ENCODE results near the gene TNIK.
"Not testable (repeated sequence)": the region's sequence is repeated elsewhere in the genome, so short reads cannot be mapped to it uniquely, and the experiment has no call there.

Gene TNIK

GRCh38 chr3:171375666-171376595, 84.3 kb downstream of the TNIK start:
- Mint-ChIP-seq H3K9me3 (no peaks in the 10 kb centered on the region), H3K27ac (no peak overlapping the region), H3K4me1 (ENCODE audit: low read depth) (peaks cover 24% of the 10 kb centered on the region), H3K36me3 (ENCODE audit: low read depth) (no peaks in the 10 kb centered on the region), H3K27me3 (ENCODE audit: low read depth) (no peaks in the 10 kb centered on the region), H3K4me3 (no peak overlapping the region)
- DNase-seq (ENCODE audit: low spot score) = no peak

DNA sequence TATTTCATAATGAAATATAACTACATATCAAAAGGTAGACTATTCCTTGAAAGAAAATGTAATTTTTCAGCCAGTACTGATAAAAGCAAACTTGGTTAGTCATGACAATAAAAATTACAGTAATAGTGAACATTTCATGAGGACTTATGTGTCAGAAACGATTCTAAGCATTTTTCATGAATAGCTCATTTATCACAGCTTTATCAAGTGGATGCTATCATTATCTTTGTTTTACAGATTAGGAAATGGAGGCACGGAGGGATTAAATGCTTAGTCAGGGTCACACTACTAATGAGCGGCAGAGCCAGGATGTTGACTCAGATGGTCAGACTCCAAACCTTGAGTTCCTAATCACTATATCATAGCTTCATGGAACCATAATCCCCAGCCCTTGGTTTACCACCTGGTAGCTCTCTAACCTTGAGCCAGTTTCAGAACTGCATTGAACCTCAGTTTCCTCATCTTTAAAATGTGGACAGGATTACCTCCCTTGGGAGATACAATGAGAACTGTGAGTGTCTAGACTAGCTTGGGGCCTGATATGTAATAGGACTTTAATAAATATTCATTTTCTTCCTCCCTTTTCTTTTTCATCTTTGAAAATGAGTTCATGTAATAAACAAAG, 85.4 kb downstream of the TNIK start:
- Mint-ChIP-seq H3K4me3 (no peak overlapping the region), H3K9me3 (no peaks in the 10 kb centered on the region), H3K27me3 (ENCODE audit: low read depth) (no peaks in the 10 kb centered on the region), H3K36me3 (ENCODE audit: low read depth) (no peaks in the 10 kb centered on the region), H3K27ac (no peak overlapping the region), H3K4me1 (ENCODE audit: low read depth) (peaks cover 22% of the 10 kb centered on the region)
- DNase-seq (ENCODE audit: low spot score) = no peak

DNA sequence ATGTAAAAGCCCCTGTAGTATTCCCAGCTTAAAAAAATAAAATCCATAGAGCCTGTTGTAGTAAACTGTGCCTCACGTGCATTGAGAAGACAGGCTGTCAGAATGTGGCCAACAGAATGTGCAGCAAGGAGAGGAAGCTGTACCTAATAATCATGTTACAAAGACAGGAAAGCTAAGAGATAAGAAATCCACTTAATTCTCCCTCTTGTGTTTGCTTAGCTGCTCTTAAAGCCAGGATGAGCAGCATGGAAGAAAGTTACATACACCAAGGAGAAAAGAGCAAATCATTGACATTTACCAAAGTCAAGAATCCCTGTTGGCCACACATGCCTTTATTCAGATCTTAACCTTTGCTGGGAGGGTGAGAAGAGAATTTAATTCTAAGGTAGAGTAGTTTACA, 85.9 kb downstream of the TNIK start:
- H3K36me3 Mint-ChIP-seq (ENCODE audit: low read depth) = peaks cover 2% of the 10 kb centered on the region
- H3K4me3 Mint-ChIP-seq = no peak overlapping the region
- no peak for DNase-seq (ENCODE audit: low spot score)
- no peaks in the 10 kb centered on the region for H3K27me3 Mint-ChIP-seq (ENCODE audit: low read depth)
- no peak overlapping the region for H3K27ac Mint-ChIP-seq
- no peaks in the 10 kb centered on the region for H3K9me3 Mint-ChIP-seq
- peaks cover 24% of the 10 kb centered on the region for H3K4me1 Mint-ChIP-seq (ENCODE audit: low read depth)

GRCh38 chr3:171373711-171374110, 86.5 kb downstream of the TNIK start:
- no peak overlapping the region for H3K4me3 Mint-ChIP-seq
- peaks cover 25% of the 10 kb centered on the region for H3K4me1 Mint-ChIP-seq (ENCODE audit: low read depth)
- no peak for DNase-seq (ENCODE audit: low spot score)
- no peaks in the 10 kb centered on the region for H3K9me3 Mint-ChIP-seq
- H3K36me3 Mint-ChIP-seq (ENCODE audit: low read depth) = peaks cover 7% of the 10 kb centered on the region
- no peaks in the 10 kb centered on the region for H3K27me3 Mint-ChIP-seq (ENCODE audit: low read depth)
- H3K27ac Mint-ChIP-seq = no peak overlapping the region

DNA sequence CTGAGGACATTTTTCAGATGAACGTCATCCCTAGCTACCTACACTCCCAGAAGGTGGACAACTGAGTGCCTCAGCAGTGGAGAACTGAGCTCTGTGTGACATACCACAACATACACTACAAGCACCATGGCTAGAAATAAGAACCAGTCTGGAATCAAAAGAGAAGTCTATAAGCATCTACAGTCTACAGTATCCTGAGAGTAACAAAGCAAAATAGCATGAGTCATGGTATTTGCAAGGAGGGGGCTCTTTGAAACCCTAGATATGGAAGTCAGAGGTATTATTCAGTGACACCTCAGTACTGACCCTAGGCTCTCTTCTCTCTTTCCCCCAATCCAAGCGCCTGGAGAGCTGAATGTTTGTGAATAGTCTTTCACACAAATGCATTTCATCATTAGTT, 87.5 kb downstream of the TNIK start:
- no peak for DNase-seq (ENCODE audit: low spot score)
- Mint-ChIP-seq H3K27ac (no peak overlapping the region), H3K4me1 (ENCODE audit: low read depth) (peaks cover 24% of the 10 kb centered on the region), H3K36me3 (ENCODE audit: low read depth) (peaks cover 13% of the 10 kb centered on the region), H3K4me3 (no peak overlapping the region), H3K27me3 (ENCODE audit: low read depth) (no peaks in the 10 kb centered on the region), H3K9me3 (no peaks in the 10 kb centered on the region)

GRCh38 chr3:171371354-171371753, 88.9 kb downstream of the TNIK start:
- peaks cover 20% of the 10 kb centered on the region for H3K36me3 Mint-ChIP-seq (ENCODE audit: low read depth)
- H3K4me3 Mint-ChIP-seq = no peak overlapping the region
- H3K4me1 Mint-ChIP-seq (ENCODE audit: low read depth) = peaks cover 18% of the 10 kb centered on the region
- H3K27ac Mint-ChIP-seq = no peak overlapping the region
- no peak for DNase-seq (ENCODE audit: low spot score)
- H3K27me3 Mint-ChIP-seq (ENCODE audit: low read depth) = no peaks in the 10 kb centered on the region
- no peaks in the 10 kb centered on the region for H3K9me3 Mint-ChIP-seq

GRCh38 chr3:171369156-171369555, 91.0 kb downstream of the TNIK start:
- Mint-ChIP-seq H3K27me3 (ENCODE audit: low read depth) (no peaks in the 10 kb centered on the region), H3K4me1 (ENCODE audit: low read depth) (peaks cover 15% of the 10 kb centered on the region), H3K4me3 (no peak overlapping the region), H3K9me3 (no peaks in the 10 kb centered on the region), H3K36me3 (ENCODE audit: low read depth) (peaks cover 20% of the 10 kb centered on the region), H3K27ac (no peak overlapping the region)
- DNase-seq (ENCODE audit: low spot score) = no peak

DNA sequence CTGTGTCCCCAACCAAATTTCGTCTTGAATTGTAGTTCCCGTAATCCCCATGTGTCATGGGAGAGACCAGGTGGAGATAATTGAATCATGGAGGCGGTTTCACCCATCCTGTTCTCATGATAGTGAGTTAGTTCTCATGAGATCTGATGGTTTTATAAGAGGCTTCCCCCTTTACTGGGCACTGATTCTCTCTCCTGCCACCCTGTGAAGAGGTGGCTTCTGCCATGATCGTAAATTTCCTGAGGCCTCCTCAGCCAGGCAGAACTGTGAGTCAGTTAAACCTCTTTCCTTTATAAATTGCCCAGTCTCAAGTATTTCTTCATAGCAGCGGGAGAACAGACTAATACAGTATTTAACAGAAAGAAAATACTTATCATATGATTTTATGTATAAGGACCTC, 93.5 kb downstream of the TNIK start:
- Mint-ChIP-seq H3K4me1 (ENCODE audit: low read depth) (peaks cover 12% of the 10 kb centered on the region), H3K36me3 (ENCODE audit: low read depth) (peaks cover 20% of the 10 kb centered on the region)
- H3K9me3 Mint-ChIP-seq; H3K27ac Mint-ChIP-seq; H3K27me3 Mint-ChIP-seq (ENCODE audit: low read depth); H3K4me3 Mint-ChIP-seq; DNase-seq (ENCODE audit: low spot score): not testable (repeated sequence)

- no peak overlapping the region for H3K4me3 Mint-ChIP-seq
- no peaks in the 10 kb centered on the region for H3K27me3 Mint-ChIP-seq (ENCODE audit: low read depth)
- DNase-seq (ENCODE audit: low spot score) = no peak
- H3K27ac Mint-ChIP-seq = no peak overlapping the region
- H3K9me3 Mint-ChIP-seq = no peaks in the 10 kb centered on the region
- peaks cover 20% of the 10 kb centered on the region for H3K36me3 Mint-ChIP-seq (ENCODE audit: low read depth)
- H3K4me1 Mint-ChIP-seq (ENCODE audit: low read depth) = peaks cover 12% of the 10 kb centered on the region
Observed at GRCh38 chr3:171366043-171366442, 94.2 kb downstream of the TNIK start.

GRCh38 chr3:171365489-171365888, 94.7 kb downstream of the TNIK start:
- Mint-ChIP-seq H3K27me3 (ENCODE audit: low read depth) (no peaks in the 10 kb centered on the region), H3K36me3 (ENCODE audit: low read depth) (peaks cover 24% of the 10 kb centered on the region), H3K9me3 (no peaks in the 10 kb centered on the region), H3K27ac (no peak overlapping the region), H3K4me1 (ENCODE audit: low read depth) (peaks cover 15% of the 10 kb centered on the region), H3K4me3 (no peak overlapping the region)
- no peak for DNase-seq (ENCODE audit: low spot score)

DNA sequence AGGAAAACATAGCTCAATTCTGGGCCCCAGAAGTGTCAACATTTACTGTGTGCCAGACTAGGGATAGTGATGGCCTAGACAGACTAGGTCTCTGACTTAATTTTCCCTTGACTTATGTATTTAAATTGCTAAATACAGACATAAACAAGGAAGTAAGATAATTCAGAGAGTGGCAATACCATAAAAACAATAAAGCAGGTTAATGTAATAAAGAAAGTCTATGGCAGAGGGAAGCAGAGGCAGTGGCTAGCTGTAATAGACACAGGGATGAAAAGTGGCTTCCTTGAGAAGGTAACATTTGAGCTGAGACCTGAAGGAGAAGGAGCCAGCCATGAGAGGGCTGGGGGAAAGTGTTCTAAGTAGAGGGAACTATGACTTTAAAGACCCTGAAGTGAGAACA, 95.7 kb downstream of the TNIK start:
- H3K27me3 Mint-ChIP-seq (ENCODE audit: low read depth) = no peaks in the 10 kb centered on the region
- DNase-seq (ENCODE audit: low spot score) = no peak
- H3K36me3 Mint-ChIP-seq (ENCODE audit: low read depth) = peaks cover 23% of the 10 kb centered on the region
- no peaks in the 10 kb centered on the region for H3K9me3 Mint-ChIP-seq
- H3K27ac Mint-ChIP-seq = no peak overlapping the region
- peaks cover 14% of the 10 kb centered on the region for H3K4me1 Mint-ChIP-seq (ENCODE audit: low read depth)
- H3K4me3 Mint-ChIP-seq = no peak overlapping the region

GRCh38 chr3:171363202-171363601, 97.0 kb downstream of the TNIK start:
- no peaks in the 10 kb centered on the region for H3K9me3 Mint-ChIP-seq
- no peak overlapping the region for H3K4me3 Mint-ChIP-seq
- H3K4me1 Mint-ChIP-seq (ENCODE audit: low read depth) = peaks cover 16% of the 10 kb centered on the region
- no peak overlapping the region for H3K27ac Mint-ChIP-seq
- H3K27me3 Mint-ChIP-seq (ENCODE audit: low read depth) = no peaks in the 10 kb centered on the region
- peaks cover 16% of the 10 kb centered on the region for H3K36me3 Mint-ChIP-seq (ENCODE audit: low read depth)
- DNase-seq (ENCODE audit: low spot score) = no peak

DNA sequence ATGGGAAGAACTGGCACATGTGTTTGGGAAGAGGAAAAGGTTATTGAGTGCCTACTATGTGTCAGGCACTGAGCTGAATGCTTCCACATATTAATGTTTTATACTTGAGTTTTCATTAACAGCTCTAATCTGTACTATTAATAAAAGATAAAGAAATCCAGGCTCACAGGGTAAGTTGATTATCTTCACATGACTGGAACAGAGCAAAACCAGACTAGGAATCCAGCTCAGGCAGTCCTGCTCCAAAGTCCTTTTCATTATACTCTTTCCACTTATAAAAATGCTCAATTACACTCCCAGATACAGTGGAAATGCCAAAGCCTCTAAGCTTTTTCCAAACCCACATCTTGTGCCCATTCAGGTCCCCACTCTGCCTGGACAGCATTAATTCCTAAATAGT, 97.6 kb downstream of the TNIK start:
- no peaks in the 10 kb centered on the region for H3K27me3 Mint-ChIP-seq (ENCODE audit: low read depth)
- no peaks in the 10 kb centered on the region for H3K9me3 Mint-ChIP-seq
- no peak overlapping the region for H3K27ac Mint-ChIP-seq
- H3K36me3 Mint-ChIP-seq (ENCODE audit: low read depth) = peaks cover 11% of the 10 kb centered on the region
- DNase-seq (ENCODE audit: low spot score) = no peak
- H3K4me1 Mint-ChIP-seq (ENCODE audit: low read depth) = peaks cover 13% of the 10 kb centered on the region
- H3K4me3 Mint-ChIP-seq = no peak overlapping the region

GRCh38 chr3:171358881-171359198, 101.4 kb downstream of the TNIK start:
- Mint-ChIP-seq H3K9me3 (no peaks in the 10 kb centered on the region), H3K36me3 (ENCODE audit: low read depth) (peaks cover 4% of the 10 kb centered on the region), H3K27ac (no peak overlapping the region), H3K4me1 (ENCODE audit: low read depth) (peaks cover 26% of the 10 kb centered on the region), H3K4me3 (no peak overlapping the region), H3K27me3 (ENCODE audit: low read depth) (no peaks in the 10 kb centered on the region)
- no peak for DNase-seq (ENCODE audit: low spot score)
